Immature natural killer cell (primary cell): ENCODE data around the gene SEMG1. TPM values are rescaled to one million over a fixed set of nuclear protein-coding genes. Genes with fewer than 3 reads are reported as not detected.

Experiments used
- DNase-seq, 3 donors: peaks; one replicate each; pipeline ENCODE4 v3.0.0; 2022; ENCODE audit warnings: mixed read lengths in 1 of 3
- H3K27ac Mint-ChIP-seq, 6 donors: one replicate each; pipeline ENCODE4 v1.8.0; 2020; ENCODE audit warnings: mixed read lengths in 6 of 6, mild to moderate bottlenecking in 5 of 6, inconsistent platforms in 4 of 6, moderate library complexity in 3 of 6
- H3K27me3 Mint-ChIP-seq, 3 donors: one replicate each; pipeline ENCODE4 v1.8.0; 2020 to 2021; ENCODE audit warnings: low read depth in 3 of 3, mild to moderate bottlenecking in 3 of 3, mixed read lengths in 3 of 3, moderate library complexity in 3 of 3, inconsistent platforms in 1 of 3
- H3K36me3 Mint-ChIP-seq, 3 donors: one replicate each; pipeline ENCODE4 v1.8.0; 2020; ENCODE audit warnings: mixed read lengths in 3 of 3, inconsistent platforms in 2 of 3, mild to moderate bottlenecking in 2 of 3
- H3K4me1 Mint-ChIP-seq, 2 donors: one replicate each; pipeline ENCODE4 v1.8.0; 2020; ENCODE audit warnings: inconsistent platforms in 2 of 2, mild to moderate bottlenecking in 2 of 2, mixed read lengths in 2 of 2, moderate library complexity in 1 of 2
- H3K4me3 Mint-ChIP-seq, 5 donors: one replicate each; pipeline ENCODE4 v1.8.0; 2020; ENCODE audit warnings: mild to moderate bottlenecking in 5 of 5, mixed read lengths in 5 of 5, inconsistent platforms in 3 of 5, moderate library complexity in 3 of 5
- H3K9me3 Mint-ChIP-seq, 6 donors: one replicate each; pipeline ENCODE4 v1.8.0; 2020; ENCODE audit warnings: mild to moderate bottlenecking in 6 of 6, mixed read lengths in 6 of 6, inconsistent platforms in 4 of 6, moderate library complexity in 3 of 6
- polyA plus RNA-seq, 3 donors: library from polyadenylated mRNA; unstranded; fragments of 300-500 nt; fragmentation: Illumina TruSeq; gene quantifications; one replicate each; pipeline ENCODE4 v1.2.3, GENCODE V29; 2021

The SEMG1 gene
- polyA plus RNA-seq, 3 donors from 2014 or later = not detected

GRCh38 chr20:45191926-45192325, 14.9 kb upstream of the SEMG1 start:
- peaks cover 0 to 2% (median 0%) of the 10 kb centered on the region in 6 donors for H3K9me3 Mint-ChIP-seq
- H3K4me3 Mint-ChIP-seq = no peak overlapping the region
- H3K27me3 Mint-ChIP-seq = peaks cover 6 to 8% (median 6%) of the 10 kb centered on the region in 3 donors
- H3K4me1 Mint-ChIP-seq = no peaks in the 10 kb centered on the region
- no peak for DNase-seq
- no peaks in the 10 kb centered on the region for H3K36me3 Mint-ChIP-seq
- no peak overlapping the region for H3K27ac Mint-ChIP-seq

- H3K9me3 Mint-ChIP-seq = peaks cover 0 to 2% (median 0%) of the 10 kb centered on the region in 6 donors
- H3K27me3 Mint-ChIP-seq = peaks cover 5 to 12% (median 5%) of the 10 kb centered on the region in 3 donors
- H3K4me3 Mint-ChIP-seq = no peak overlapping the region
- no peaks in the 10 kb centered on the region for H3K4me1 Mint-ChIP-seq
- no peak overlapping the region for H3K27ac Mint-ChIP-seq
- no peak for DNase-seq
- H3K36me3 Mint-ChIP-seq = no peaks in the 10 kb centered on the region
These were observed 13.5 kb upstream of the SEMG1 start for GRCh38 chr20:45193331-45193730.

- no peak overlapping the region for H3K27ac Mint-ChIP-seq
- no peaks in the 10 kb centered on the region for H3K9me3 Mint-ChIP-seq
- no peaks in the 10 kb centered on the region for H3K36me3 Mint-ChIP-seq
- no peak overlapping the region for H3K4me3 Mint-ChIP-seq
- H3K4me1 Mint-ChIP-seq = no peaks in the 10 kb centered on the region
- peaks cover 4 to 24% (median 4%) of the 10 kb centered on the region in 3 donors for H3K27me3 Mint-ChIP-seq
- DNase-seq = no peak
These were observed 3.1 kb downstream of the SEMG1 start for GRCh38 chr20:45209924-45210323.

GRCh38 chr20:45211569-45212474, 5.0 kb downstream of the SEMG1 start:
- Mint-ChIP-seq H3K4me3 (no peak overlapping the region), H3K9me3 (no peaks in the 10 kb centered on the region), H3K36me3 (no peaks in the 10 kb centered on the region), H3K27me3 (peaks cover under 1 to 14% (median 4%) of the 10 kb centered on the region in 3 donors), H3K4me1 (no peaks in the 10 kb centered on the region), H3K27ac (no peak overlapping the region)
- DNase-seq = no peak

- no peak overlapping the region for H3K4me3 Mint-ChIP-seq
- H3K27ac Mint-ChIP-seq = no peak overlapping the region
- no peak for DNase-seq
- no peaks in the 10 kb centered on the region for H3K9me3 Mint-ChIP-seq
- no peaks in the 10 kb centered on the region for H3K4me1 Mint-ChIP-seq
- H3K36me3 Mint-ChIP-seq = no peaks in the 10 kb centered on the region
- H3K27me3 Mint-ChIP-seq = peaks cover 3 to 7% (median 4%) of the 10 kb centered on the region in 3 donors
These were observed 6.0 kb downstream of the SEMG1 start for GRCh38 chr20:45212836-45213235.

- Mint-ChIP-seq H3K36me3 (no peaks in the 10 kb centered on the region), H3K27ac (no peak overlapping the region), H3K9me3 (no peaks in the 10 kb centered on the region), H3K4me3 (no peak overlapping the region), H3K4me1 (no peaks in the 10 kb centered on the region), H3K27me3 (peaks cover 2 to 17% (median 9%) of the 10 kb centered on the region in 3 donors)
- DNase-seq = no peak
These were observed 11.3 kb downstream of the SEMG1 start for GRCh38 chr20:45218124-45218523.

GRCh38 chr20:45218636-45219035, 11.8 kb downstream of the SEMG1 start:
- Mint-ChIP-seq H3K4me1 (no peaks in the 10 kb centered on the region), H3K4me3 (no peak overlapping the region), H3K36me3 (no peaks in the 10 kb centered on the region), H3K27ac (no peak overlapping the region), H3K27me3 (peaks cover 2 to 18% (median 9%) of the 10 kb centered on the region in 3 donors), H3K9me3 (no peaks in the 10 kb centered on the region)
- no peak for DNase-seq

GRCh38 chr20:45221076-45221475, 14.2 kb downstream of the SEMG1 start, which contains the start of gene SEMG2:
Gene SEMG2, plus strand, starts transcription at chr20:45221373. Its CDS starts 17 bp downstream, at chr20:45221390.
- H3K9me3 Mint-ChIP-seq = no peaks in the 10 kb centered on the region
- no peak within 1 kb of the TSS for H3K27ac Mint-ChIP-seq
- H3K4me1 Mint-ChIP-seq = no peaks in the 10 kb centered on the region
- no peaks in the 10 kb centered on the region for H3K36me3 Mint-ChIP-seq
- H3K27me3 Mint-ChIP-seq = peaks cover 0 to 23% (median 9%) of the 10 kb centered on the region in 3 donors
- H3K4me3 Mint-ChIP-seq = no peak within 1 kb of the TSS
- no peak for DNase-seq

- Mint-ChIP-seq H3K27ac (no peak overlapping the region), H3K4me3 (no peak overlapping the region), H3K9me3 (no peaks in the 10 kb centered on the region), H3K4me1 (no peaks in the 10 kb centered on the region), H3K27me3 (peaks cover 4 to 23% (median 6%) of the 10 kb centered on the region in 3 donors), H3K36me3 (no peaks in the 10 kb centered on the region)
- DNase-seq = no peak
These were observed 16.3 kb downstream of the SEMG1 start for GRCh38 chr20:45223136-45223535.

- Mint-ChIP-seq H3K36me3 (no peaks in the 10 kb centered on the region), H3K4me3 (no peak overlapping the region), H3K27me3 (peaks cover under 1 to 23% (median 6%) of the 10 kb centered on the region in 3 donors), H3K4me1 (no peaks in the 10 kb centered on the region), H3K27ac (no peak overlapping the region), H3K9me3 (no peaks in the 10 kb centered on the region)
- no peak for DNase-seq
These were observed 19.5 kb downstream of the SEMG1 start for GRCh38 chr20:45226287-45226686.

- Mint-ChIP-seq H3K4me1 (no peaks in the 10 kb centered on the region), H3K27ac (no peak overlapping the region), H3K9me3 (peaks cover 0 to 5% (median 2%) of the 10 kb centered on the region in 6 donors), H3K36me3 (no peaks in the 10 kb centered on the region), H3K27me3 (peaks cover 2 to 16% (median 12%) of the 10 kb centered on the region in 3 donors), H3K4me3 (no peak overlapping the region)
- DNase-seq = peak in 2 of 3 donors; percentile 8
These were observed 22.6 kb downstream of the SEMG1 start for GRCh38 chr20:45229264-45230056.

GRCh38 chr20:45230631-45231030, 23.8 kb downstream of the SEMG1 start:
- no peak for DNase-seq
- peaks cover 4 to 13% (median 12%) of the 10 kb centered on the region in 3 donors for H3K27me3 Mint-ChIP-seq
- H3K9me3 Mint-ChIP-seq = peaks cover 0 to 13% (median 3%) of the 10 kb centered on the region in 6 donors
- no peak overlapping the region for H3K27ac Mint-ChIP-seq
- no peak overlapping the region for H3K4me3 Mint-ChIP-seq
- no peaks in the 10 kb centered on the region for H3K36me3 Mint-ChIP-seq
- H3K4me1 Mint-ChIP-seq = no peaks in the 10 kb centered on the region

- Mint-ChIP-seq H3K27ac (no peak overlapping the region), H3K36me3 (no peaks in the 10 kb centered on the region), H3K9me3 (peaks cover 0 to 13% (median 3%) of the 10 kb centered on the region in 6 donors), H3K4me1 (no peaks in the 10 kb centered on the region), H3K27me3 (peaks cover 4 to 14% (median 10%) of the 10 kb centered on the region in 3 donors), H3K4me3 (no peak overlapping the region)
- DNase-seq = no peak
These were observed 29.2 kb downstream of the SEMG1 start for GRCh38 chr20:45235995-45236394.

GRCh38 chr20:45238139-45238538, 31.3 kb downstream of the SEMG1 start:
- H3K4me3 Mint-ChIP-seq = no peak overlapping the region
- H3K9me3 Mint-ChIP-seq = peaks cover 0 to 13% (median 3%) of the 10 kb centered on the region in 6 donors
- peaks cover 4 to 21% (median 9%) of the 10 kb centered on the region in 3 donors for H3K27me3 Mint-ChIP-seq
- H3K27ac Mint-ChIP-seq = no peak overlapping the region
- DNase-seq = no peak
- no peaks in the 10 kb centered on the region for H3K4me1 Mint-ChIP-seq
- no peaks in the 10 kb centered on the region for H3K36me3 Mint-ChIP-seq
